Erythroblast (primary cell): ENCODE measurements around the gene PKMYT1.

Source experiments
- GATA1 ChIP-seq: IDR thresholded peaks from 2 replicates; pipeline ENCODE4 v1.6.1; 2011; ENCODE audit warnings: low read depth, mild to moderate bottlenecking, control low read depth, low read length, moderate library complexity
- POLR2A ChIP-seq: IDR thresholded peaks from 2 replicates; pipeline ENCODE4 v1.6.1; 2011; ENCODE audit warnings: mild to moderate bottlenecking, low read length

DNA sequence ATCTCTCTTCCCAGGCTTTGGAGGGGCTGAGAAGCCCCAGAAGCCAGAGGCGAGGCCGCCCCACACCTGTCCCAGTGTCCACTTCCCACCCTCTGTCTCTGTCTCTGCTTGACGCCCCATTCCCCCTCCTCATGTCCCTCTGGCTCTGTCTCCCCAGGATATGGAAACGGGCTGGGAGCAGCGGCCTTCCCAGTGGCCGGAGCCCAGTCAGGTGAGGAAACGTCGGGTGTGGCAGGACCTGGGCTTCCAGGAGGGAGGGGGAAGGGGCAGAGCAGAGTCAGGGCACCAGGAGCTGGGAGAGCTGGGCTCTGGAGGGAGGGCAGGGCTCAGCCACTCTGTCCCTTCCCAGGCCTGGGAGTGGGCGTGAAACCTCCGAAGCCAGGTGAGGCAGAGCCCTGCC is 10.6 kb upstream of the PKMYT1 start:
- TF ChIP-seq POLR2A (no peak), GATA1 (no peak)
